Suppressor macrophage treated with lipopolysaccharide for 1 hour (primary cell): ENCODE data around the gene FAF2.

Experiments used
- DNase-seq, 3 donors: peaks; one replicate each; pipeline ENCODE4 v3.0.0-alpha.2; 2020 to 2022

The FAF2 gene

DNA sequence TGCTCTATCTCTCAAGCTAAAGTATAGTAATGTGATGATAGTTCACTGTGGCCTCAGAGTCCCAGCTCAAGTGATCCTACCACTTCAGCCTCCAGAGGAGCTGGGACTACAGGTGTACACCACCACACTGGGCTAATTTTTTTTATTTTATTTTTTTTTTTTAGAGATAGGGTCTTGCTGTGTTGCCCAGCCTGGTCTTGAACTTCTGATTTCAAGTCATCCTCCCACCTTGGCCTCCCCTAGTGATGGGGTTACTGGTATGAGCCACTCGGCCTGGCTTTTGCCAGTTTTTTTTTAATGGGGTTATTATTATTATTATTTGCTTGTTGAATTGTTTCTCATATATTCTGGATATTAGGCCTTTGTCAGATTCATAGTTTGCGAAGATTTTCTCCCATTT is 13.2 kb downstream of the FAF2 start:
- DNase-seq = no peak

DNA sequence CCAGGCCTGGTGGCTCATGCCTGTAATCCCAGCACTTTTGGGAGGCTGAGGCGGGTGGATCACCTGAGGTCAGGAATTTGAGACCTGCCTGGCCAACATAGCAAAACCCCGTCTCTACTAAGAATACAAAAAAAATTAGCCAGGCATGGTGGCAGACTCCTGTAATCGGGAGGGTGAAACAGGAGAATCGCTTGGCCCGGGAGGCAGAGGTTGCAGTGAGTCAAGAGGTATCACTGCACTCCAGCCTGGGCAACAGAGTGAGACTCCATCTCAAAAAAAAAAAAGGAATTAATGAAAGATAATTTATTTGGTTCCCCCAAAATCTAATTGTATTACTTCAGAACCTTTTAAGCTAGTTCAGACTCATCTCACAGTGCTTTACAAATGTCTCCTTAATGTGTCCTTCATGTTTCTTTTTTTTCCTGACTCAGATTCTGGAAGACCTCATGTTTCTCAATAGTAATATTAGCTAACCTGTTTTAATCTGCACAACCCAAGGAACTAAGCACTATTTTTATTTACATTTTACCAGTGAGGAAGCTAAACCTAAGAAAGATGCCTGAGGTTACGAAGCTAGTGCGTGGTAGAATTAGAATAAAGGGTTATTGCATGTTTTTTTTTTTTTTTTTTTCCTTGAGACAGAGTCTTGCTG is 15.1 kb downstream of the FAF2 start:
- DNase-seq = no peak

DNA sequence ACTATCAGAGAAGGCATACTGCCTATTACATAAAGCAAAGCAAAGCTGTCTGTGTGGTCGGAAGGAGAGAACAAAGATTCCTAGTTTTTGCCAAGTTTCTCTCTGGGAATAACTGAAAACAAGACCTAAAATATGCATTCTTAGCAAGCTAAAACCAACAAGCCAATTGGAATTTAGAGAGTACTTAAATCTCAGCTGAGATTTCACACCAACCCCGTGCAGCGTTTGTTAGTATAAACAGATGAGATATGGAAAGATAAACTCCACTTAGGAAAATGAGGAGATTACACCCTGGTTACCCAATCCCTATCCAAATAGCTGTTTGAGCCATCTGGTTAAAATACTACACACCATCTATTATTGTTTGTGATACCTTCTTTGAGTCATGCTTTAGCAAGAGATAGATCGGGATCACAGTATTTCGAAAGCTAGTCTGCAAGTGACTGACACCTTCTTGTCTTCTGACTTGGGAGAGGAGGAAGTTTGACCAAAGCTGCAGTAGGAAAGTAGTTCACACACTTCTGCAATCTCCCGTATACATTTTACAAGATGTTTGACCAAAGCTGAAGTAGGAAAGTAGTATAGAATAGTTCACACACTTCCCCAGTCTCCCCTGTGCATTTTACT is 18.2 kb downstream of the FAF2 start:
- peak; percentile 57 to 73 (median 70) for DNase-seq

DNA sequence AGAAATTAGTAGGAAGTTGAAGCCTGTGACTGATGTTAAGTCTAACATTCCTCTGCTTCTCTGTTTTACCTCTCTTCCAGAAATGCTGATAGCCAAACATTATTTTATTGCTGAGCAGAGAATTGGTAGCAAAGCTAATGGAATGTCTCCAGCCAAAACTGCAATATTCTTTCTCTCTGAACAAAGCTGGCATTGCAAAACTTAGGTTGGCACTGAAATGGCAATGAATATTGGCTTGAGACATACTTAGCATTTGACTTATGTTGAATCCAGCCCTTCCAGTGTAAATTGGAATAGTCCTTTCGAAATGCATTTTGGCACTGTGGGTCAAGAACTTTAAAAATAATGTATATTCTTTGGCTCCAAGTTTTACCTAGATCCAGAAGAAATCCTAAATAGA is 21.1 kb downstream of the FAF2 start:
- no peak for DNase-seq

DNA sequence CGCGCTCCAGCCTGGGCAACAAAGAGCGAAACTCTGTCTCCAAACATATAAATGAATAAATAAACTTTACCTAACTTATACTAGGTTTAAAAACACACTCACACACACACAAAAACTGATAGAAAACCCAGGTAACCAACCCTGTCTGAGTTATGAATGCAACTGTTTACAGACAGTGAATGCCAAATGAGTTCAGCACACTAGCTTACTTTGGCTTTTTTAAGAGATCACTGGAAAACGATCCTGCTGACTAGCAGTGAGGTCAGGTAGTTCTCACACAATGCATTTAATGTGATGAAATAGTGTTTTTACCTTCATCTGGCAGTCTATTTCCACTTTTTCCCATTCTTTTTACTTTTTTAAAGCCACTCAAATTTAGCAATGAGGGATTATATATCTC is 22.4 kb downstream of the FAF2 start:
- DNase-seq = no peak

DNA sequence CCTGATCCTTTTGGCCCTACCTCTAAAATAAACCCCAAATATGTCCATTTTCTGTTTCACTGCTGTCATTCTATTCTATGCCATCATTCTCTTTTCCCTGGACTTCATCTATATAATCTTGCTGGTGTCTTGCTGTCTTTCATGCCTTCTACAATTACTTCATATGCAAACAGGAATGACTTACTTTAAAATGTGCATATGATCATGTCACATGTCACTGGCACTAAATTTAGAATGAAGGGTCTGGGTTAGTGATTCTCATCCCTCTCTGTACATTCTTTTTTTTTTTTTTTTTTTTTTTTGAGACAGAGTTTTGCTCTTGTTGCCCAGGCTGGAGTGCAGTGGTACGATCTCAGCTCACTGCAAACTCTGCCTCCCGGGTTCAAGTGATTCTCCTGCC is 22.9 kb downstream of the FAF2 start:
- no peak for DNase-seq

DNA sequence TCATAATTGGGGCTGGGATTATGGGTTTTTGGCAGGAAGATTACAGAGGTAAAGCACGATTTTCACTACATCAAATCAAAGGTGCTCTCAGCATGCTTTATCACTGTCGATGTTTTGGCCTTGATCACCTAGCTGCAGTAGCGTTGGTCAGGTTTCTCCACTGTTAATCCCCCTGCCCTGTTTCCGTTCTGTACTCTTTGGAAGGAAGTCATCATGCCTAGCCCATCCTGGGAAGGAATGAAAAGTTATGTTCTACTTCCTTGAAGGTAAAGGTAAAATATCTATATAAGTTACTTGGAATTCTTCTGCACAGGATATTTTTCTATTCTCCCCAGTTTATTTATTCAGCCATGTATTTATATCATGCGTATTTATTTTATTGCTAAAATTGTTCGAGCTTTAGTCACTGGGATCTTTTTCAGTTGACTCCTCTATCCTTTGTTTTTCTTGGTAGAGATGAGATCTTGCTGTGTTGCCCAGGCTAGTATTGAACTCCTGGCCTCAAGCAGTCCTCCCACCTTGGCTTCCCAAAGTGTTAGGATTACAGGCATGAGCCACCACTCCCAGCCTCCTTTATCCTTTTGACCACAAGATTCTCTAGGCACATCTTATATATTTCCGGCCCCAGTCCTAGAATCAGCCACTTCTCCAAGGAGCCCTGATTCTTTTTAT is 25.3 kb downstream of the FAF2 start:
- DNase-seq = no peak

DNA sequence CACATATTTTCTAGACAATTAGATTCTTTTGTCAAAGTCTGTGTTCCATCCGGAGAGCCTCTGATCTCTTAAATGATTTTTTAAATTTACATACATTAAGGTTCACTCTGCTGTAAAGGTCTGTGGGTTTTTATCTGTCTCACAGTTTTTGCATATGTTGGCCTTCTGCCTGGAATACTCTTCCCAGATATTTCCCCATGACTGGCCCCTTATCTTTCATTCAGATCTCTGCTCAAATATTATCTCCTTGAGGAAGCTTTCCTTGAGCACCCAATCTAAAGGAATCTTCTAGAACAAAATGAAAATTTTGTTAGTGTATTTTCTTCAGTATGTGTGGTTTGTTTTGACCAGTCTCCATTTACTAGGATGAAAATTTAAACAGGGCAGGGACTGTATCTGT is 26.3 kb downstream of the FAF2 start:
- peak in 1 of 3 donors; percentile 3 for DNase-seq

DNA sequence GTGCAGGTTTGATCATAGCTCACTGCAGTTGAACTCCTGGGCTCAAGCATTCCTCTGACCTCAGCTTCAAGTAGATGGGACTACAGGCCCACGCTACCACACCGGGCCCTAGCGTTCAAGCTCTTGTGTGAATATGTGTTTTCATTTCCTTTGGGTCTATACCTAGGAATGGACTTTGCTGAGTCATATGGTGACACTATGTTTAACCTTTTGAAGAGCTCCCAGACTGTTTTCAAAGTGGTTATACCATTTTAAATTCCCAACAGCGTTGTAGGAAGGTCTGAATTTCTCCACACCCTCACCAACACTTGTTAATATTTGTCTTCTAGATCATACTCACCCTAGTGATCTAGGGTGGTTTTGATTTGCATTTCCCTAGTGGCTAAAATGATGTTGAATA is 33.5 kb downstream of the FAF2 start:
- no peak for DNase-seq

DNA sequence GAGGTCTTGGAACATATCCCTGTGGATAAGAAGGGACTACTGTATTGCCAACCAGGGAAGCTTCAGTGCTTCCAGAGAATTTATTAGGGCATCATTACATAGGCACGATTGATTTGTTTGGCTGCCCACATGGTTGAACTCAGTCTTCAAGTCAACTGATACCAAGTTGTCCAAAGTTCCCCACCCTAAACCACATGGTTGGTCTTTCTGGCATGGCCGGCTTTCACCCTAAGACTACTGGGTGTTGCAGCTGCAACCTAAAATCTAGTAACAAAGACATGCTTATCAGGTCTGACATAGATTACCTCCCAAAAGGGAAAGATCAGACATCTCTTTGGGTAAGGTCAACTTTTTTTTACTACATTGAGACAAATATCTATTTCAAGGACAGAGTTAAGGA is 37.0 kb downstream of the FAF2 start:
- DNase-seq = peak in 1 of 3 donors; percentile 13

DNA sequence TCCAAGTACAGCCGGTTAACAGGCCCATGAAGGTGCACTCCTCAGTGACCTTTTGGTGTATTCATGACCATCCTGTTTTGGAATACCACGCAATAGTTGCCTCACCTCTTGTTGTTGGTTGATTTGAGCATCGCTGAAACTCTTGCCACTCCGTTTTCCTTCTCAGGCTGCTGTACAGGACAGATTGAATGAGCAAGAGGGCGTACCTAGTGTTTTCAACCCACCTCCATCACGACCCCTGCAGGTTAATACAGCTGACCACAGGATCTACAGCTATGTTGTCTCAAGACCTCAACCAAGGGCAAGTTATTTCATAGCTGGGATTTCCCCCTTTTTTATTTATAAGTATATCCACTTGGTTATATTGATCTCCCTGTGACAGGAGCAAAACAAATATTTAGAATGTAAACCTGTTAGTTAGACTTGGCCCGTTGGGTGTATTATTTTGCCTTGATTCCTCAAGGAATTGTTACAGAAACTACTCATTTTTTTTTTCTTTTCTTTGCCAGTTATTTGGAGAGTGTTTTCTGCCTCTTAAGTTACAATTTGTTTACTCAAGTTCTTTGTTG is 38.1 kb downstream of the FAF2 start:
- DNase-seq = peak in 1 of 3 donors; percentile 1

DNA sequence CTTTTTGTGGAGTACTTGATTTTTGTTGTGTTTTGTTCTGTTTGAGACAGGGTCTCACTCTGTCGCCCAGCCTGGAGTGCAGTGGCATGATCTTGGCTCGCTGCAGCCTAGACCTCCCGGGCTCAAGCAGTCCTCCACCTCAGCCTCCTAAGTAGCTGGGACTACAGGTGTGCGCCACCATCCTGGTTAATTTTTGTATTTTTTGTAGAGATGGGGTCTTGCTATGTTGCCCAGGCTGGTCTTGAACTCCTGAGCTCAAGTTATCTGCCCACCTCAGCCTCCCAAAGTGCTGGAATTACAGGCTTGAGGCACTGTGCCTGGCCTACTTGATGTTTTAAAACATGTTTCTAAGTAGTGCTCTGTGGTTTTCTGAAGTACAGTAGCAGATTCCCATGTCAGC is 39.0 kb downstream of the FAF2 start:
- DNase-seq = peak in 1 of 3 donors; percentile 2

DNA sequence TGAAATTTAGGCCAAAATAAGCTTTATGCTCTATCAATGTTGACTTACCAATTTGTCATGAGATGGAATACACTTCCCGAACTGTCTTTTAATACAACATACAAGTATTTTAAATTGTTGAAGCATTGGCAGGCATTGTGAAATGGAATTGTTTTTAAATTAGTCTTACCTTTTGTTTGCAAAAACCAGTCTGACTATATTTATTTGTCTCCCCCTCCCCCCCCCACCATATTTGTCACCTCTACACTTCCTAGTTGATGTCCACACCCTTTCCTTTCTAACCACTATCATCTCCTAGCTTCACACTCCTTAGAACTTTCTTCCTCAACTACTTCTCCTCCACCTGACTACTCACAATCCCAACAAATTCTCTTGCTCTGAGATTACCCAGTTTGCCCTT is 40.9 kb downstream of the FAF2 start:
- peak in 1 of 3 donors; percentile 13 for DNase-seq

DNA sequence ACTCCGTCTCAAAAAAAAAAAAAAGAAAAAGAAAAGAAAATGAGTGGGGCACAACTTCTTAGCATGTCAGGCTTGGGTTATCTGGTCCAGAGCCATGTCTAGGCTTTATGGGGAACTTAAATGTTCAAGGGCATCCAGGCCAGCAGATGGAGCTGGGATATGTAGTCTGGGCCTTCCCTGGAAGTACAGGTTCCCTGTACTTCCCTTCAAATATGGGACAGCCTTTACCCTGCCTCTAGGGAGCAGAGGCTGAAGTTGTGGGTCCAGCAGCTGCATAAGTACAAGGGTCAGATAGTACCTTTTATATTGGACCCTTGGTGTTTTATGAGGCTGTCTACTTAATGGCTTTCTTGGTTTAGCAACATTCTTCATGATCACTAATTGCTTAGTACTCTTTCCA is 42.1 kb downstream of the FAF2 start:
- peak in 1 of 3 donors; percentile 16 for DNase-seq

DNA sequence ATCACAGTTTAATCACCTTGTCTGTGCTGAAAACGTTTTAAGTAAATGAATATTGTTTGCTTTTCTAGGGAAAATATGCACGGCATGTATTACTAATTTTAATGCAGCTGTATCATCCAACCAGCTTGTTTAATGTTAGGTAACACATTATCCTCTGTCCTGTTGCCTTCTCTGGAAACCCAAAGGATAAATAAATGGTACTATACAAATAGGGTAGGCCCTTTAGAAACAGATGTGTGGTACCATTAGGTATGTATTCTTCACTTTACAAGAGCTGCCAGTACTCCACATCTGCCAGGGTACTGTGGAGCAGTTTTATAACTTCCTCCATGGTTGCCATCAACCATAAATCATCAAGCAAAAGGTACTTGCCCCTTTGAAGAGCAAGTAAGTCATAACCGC is 42.9 kb downstream of the FAF2 start:
- DNase-seq = no peak

DNA sequence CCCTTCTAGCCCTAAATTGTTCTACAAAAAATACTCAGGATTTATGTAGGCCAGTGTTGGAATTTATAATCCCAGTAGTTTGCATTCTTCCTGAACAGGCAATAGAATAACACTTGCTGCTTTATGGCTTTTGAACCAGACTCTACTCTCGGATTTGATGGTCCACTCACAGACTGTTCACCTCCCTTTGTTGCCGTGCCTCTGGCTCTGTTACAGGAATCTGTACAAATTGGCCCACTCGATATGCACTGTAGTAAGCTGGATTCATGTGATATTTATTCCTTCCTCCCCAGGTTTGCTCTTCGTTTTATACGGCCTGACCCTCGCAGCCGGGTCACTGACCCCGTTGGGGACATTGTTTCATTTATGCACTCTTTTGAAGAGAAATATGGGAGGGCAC is 43.7 kb downstream of the FAF2 start:
- peak in 1 of 3 donors; percentile 8 for DNase-seq

DNA sequence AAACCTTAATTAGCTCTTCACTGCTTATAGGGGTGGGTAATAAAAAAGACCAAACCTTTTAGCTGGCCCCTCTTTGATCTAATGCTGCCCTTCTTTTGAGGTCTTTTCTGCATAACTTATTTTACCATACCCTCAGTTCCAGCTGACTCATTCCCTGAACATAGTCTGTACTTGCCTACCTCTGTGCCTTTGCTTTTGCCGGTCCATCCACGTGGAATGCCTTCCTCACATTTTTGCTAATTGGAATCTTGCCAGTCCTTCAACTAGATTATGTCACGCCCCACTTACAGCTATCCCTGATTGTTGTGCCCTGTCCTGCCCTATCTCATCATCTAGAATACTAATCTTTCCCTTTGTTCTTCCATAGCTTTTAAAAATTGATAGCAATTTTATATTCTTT is 44.2 kb downstream of the FAF2 start:
- no peak for DNase-seq

DNA sequence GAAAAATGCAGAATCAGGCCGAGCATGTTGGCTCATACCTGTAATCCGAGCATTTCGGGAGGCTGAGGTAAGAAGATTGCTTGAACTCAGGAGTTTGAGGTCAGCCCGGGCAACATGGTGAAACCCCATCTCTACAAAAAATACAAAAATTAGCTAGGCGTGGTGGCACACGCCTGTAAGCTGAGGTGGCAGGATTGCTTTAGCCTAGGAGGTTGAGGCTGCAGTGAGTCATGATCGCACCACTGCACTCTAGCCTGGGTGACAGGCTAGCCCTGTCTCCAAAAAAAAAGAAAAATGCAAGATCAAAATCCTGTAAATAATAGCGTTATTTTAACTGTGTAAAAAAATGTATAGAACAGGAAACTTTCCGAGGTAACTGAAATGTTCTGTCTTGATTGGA is 49.7 kb downstream of the FAF2 start:
- peak in 1 of 3 donors; percentile 1 for DNase-seq

DNA sequence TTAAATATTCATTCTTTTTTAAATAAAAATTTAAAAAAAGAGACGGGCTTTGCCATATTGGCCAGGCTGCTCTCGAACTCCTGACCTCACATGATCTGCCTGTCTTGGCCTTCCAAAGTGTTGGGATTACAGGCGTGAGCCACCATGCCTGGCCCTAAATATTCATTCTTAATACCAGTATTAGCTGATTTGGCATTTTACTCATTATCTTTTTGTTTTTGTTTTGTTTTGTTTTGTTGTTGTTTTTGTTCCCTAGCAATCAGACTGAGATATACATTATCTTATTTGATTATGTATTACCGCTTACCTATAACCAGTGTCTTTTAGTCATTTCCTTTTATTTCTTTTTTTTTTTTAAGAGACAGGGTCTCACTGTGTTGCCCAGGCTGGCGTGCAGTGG is 51.1 kb downstream of the FAF2 start:
- DNase-seq = no peak

DNA sequence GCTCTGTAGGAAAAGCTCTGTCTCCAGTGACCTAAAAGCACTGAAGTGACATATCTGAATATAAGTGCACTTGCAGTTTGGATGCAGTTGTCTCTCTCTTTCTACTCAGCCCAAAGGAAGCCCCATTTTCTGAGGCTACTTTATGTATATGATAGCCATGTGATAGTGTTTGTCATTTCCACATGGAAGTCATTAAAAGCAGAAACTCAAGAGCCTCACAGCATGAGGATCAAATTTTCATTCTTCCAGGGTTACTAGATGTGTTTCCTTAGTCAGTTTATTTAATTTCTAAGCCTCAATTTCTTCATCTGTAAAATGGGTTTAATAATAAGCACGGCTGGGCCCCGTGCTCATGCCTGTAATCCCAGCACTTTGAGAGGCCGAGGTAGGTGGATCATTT is 52.3 kb downstream of the FAF2 start:
- DNase-seq = peak in 1 of 3 donors; percentile 3

DNA sequence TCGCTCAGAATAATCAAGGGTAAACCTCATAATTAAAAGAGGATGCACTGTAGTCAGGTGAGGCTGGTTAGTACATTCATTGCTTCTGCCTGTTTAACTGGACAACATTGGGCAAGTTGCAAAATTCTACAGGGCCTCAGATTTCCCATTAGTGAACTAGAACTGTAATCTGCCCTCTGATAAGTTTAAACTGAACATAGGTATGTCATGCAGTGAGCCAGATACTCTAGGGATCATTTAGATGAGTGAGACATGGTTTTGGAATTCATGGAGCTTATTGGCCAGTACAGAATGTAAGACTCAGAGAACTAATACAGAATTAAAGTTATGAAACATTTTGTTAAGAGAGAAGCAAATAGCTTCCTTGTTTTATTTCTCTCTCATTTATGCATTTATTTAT is 53.1 kb downstream of the FAF2 start:
- peak in 1 of 3 donors; percentile 3 for DNase-seq

DNA sequence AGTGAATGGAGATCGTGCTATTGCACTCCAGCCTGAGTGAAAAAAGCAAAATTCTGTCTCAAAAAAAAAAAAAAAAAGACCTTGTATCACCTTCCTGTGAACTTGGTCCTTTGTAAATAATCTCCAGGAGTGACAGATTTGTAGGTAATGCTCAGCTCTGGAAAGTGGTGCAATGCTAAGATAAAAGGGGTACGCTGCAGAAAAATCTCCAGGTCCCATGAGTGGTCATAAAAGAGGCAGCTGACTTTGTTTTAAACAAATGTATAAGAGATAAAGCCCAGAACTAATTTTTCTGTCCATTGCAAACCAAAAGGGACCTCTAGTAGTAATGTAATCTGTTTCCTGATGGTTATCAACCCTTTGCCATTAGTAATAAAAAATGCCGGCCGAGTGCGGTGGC is 55.3 kb downstream of the FAF2 start:
- DNase-seq = peak in 1 of 3 donors; percentile 6

DNA sequence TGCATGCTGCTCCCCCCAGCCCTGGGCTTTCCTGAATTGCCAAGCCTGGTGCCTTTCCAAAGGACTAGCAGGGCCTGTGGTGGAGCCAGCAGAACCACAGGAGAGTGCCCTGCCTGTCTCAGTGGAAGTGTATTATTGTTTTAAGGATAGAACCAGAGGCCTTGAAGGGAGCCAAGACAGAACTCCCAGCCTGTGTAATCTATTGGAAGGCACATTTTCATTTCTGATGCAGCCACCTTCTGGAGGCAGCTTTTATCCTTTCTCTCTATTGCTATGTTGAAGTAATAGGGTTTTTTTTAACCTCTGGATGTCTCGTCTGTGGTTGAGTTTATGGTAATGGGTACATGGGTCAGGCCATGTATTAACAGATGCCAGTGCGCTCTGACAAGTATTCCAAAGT is 59.7 kb downstream of the FAF2 start:
- no peak for DNase-seq

DNA sequence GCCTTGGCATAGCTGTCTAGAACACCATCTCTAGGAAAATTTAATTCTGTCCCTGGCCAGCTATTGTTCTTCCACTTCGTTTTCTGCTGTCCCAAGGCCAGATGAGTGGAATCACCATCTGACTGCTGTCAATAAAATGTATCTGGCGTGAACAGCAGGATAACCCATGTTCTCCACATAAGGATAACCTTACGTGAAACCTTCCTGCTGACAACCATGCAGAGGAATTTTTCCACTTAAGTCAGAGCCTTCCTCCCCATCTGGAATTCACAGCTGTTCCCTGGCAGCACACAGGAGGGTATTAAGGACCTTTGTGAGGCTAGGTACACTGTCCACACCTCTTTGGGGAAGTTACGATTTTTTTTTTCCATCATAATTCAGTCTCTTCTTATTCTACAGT is 60.4 kb downstream of the FAF2 start:
- DNase-seq = no peak
